SK-N-SH treated with all-trans-retinoic acid at 6 μM for 48 hours (cell line): ENCODE results near the gene CYP19A1.
A peak's percentile ranks its signal among the peaks of the same experiment; 100 is the strongest.
"Not testable (repeated sequence)": the region's sequence is repeated elsewhere in the genome, so short reads cannot be mapped to it uniquely, and the experiment has no call there.

Source experiments
- ATAC-seq: fragments of 200-7000 bp; cut with Tn5 transposase; 3 replicates; pipeline ENCODE4 v1.9.1; 2020; ENCODE audit warnings: mild to moderate bottlenecking, moderate library complexity
- BACH2 ChIP-seq: fragments of 250-450 bp; sonication (Bioruptor Pico); IDR thresholded peaks from 2 replicates; pipeline ENCODE4 v1.9.0; 2021; ENCODE audit warnings: mild to moderate bottlenecking, borderline replicate concordance
- CSDC2 ChIP-seq: fragments of 250-450 bp; sonication (Bioruptor Pico); IDR thresholded peaks from 2 replicates; pipeline ENCODE4 v1.5.0; 2020; ENCODE audit warnings: mild to moderate bottlenecking, moderate library complexity
- ESRRG ChIP-seq: fragments of 250-450 bp; sonication (Bioruptor Pico); IDR thresholded peaks from 2 replicates; pipeline ENCODE4 v1.6.1; 2021; ENCODE audit warnings: mild to moderate bottlenecking
- GLIS3 ChIP-seq: fragments of 250-450 bp; sonication (Bioruptor Pico); IDR thresholded peaks from 2 replicates; pipeline ENCODE4 v1.5.0; 2020; ENCODE audit warnings: mild to moderate bottlenecking, moderate library complexity
- ISL1 ChIP-seq: fragments of 250-450 bp; sonication (Bioruptor Pico); IDR thresholded peaks from 2 replicates; pipeline ENCODE4 v2.1.2; 2022; ENCODE audit warnings: mild to moderate bottlenecking, moderate library complexity
- OSR1 ChIP-seq: fragments of 250-450 bp; sonication (Bioruptor Pico); IDR thresholded peaks from 2 replicates; pipeline ENCODE4 v1.8.0; 2022; ENCODE audit warnings: moderate library complexity, mild to moderate bottlenecking, inconsistent platforms
- PPARA ChIP-seq: fragments of 250-450 bp; sonication (Bioruptor Pico); IDR thresholded peaks from 2 replicates; pipeline ENCODE4 v1.5.0; 2020; ENCODE audit warnings: mild to moderate bottlenecking, borderline replicate concordance
- RARB ChIP-seq: fragments of 250-450 bp; sonication (Bioruptor Pico); IDR thresholded peaks from 2 replicates; pipeline ENCODE4 v1.8.0; 2021; ENCODE audit warnings: mild to moderate bottlenecking, moderate library complexity
- SNAI2 ChIP-seq: fragments of 250-450 bp; sonication (Bioruptor Pico); IDR thresholded peaks from 2 replicates; pipeline ENCODE4 v1.5.0; 2020; ENCODE audit warnings: mild to moderate bottlenecking, moderate library complexity
- TCF4 ChIP-seq: fragments of 250-450 bp; sonication (Bioruptor Pico); IDR thresholded peaks from 2 replicates; pipeline ENCODE4 v1.8.0; 2021; ENCODE audit warnings: mild to moderate bottlenecking, moderate library complexity, borderline replicate concordance
- TOX ChIP-seq: fragments of 250-450 bp; sonication (Bioruptor Pico); IDR thresholded peaks from 2 replicates; pipeline ENCODE4 v1.8.0; 2021; ENCODE audit warnings: mild to moderate bottlenecking, moderate library complexity, borderline replicate concordance
- ZC3H10 ChIP-seq: fragments of 250-450 bp; sonication (Bioruptor Pico); IDR thresholded peaks from 2 replicates; pipeline ENCODE4 v1.5.1; 2021; ENCODE audit warnings: mild to moderate bottlenecking, moderate library complexity
- ZFP3 ChIP-seq: fragments of 250-450 bp; sonication (Bioruptor Pico); IDR thresholded peaks from 2 replicates; pipeline ENCODE4 v1.5.0; 2020; ENCODE audit warnings: mild to moderate bottlenecking, moderate library complexity
- ZFP30 ChIP-seq: fragments of 450-650 bp; formaldehyde crosslinking; IDR thresholded peaks from 2 replicates; pipeline ENCODE4 v1.5.0; 2022; ENCODE audit warnings: mild to moderate bottlenecking, moderate library complexity
- ZNF565 ChIP-seq: fragments of 450-650 bp; formaldehyde crosslinking; conservative IDR thresholded peaks from 2 replicates; pipeline ENCODE4 v1.5.0; 2020; ENCODE audit warnings: low read depth, mild to moderate bottlenecking, moderate library complexity
- ZNF70 ChIP-seq: fragments of 450-650 bp; formaldehyde crosslinking; IDR thresholded peaks from 2 replicates; pipeline ENCODE4 v1.5.0; 2020; ENCODE audit warnings: mild to moderate bottlenecking, moderate library complexity
- ZNF8 ChIP-seq: fragments of 450-650 bp; formaldehyde crosslinking; IDR thresholded peaks from 2 replicates; pipeline ENCODE4 v1.5.0; 2020; ENCODE audit warnings: mild to moderate bottlenecking, moderate library complexity
- TF ChIP-seq, protein P1 (sequence below): fragments of 250-450 bp; sonication (Bioruptor Pico); IDR thresholded peaks from 2 replicates; pipeline ENCODE4 v1.5.1; 2021; ENCODE audit warnings: mild to moderate bottlenecking, moderate library complexity
- TF ChIP-seq, protein P2 (sequence below): fragments of 250-450 bp; sonication (Bioruptor Pico); IDR thresholded peaks from 2 replicates; pipeline ENCODE4 v1.5.0; 2020; ENCODE audit warnings: mild to moderate bottlenecking, moderate library complexity
- TF ChIP-seq, protein P3 (sequence below): fragments of 250-450 bp; sonication (Bioruptor Pico); IDR thresholded peaks from 2 replicates; pipeline ENCODE4 v1.8.0; 2021; ENCODE audit warnings: low read depth, mild to moderate bottlenecking, moderate library complexity, borderline replicate concordance
- TF ChIP-seq, protein P4 (sequence below): fragments of 250-450 bp; sonication (Bioruptor Pico); IDR thresholded peaks from 2 replicates; pipeline ENCODE4 v1.8.0; 2020; ENCODE audit warnings: mild to moderate bottlenecking, moderate library complexity, borderline replicate concordance

CYP19A1 gene

DNA sequence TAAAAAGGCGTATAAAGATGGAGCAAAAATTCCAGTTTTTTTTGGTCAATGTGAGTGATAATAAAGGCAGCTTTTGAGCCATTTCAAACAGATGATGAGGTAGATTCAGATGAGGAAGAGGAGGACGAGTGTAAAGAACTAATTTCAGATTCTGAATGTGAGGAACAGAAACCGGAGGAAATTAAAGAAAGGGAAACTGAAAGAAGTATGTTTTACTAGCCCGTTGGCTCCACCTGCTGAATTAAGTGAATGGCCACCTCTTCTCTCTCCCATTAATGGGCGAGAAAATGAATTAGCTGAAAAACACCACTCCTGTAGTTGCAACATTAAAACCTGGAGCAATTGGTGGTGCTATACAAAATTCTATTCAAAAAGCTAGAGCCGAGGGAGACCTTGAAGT lies 55.4 kb downstream of the CYP19A1 start:
- TF ChIP-seq ESRRG (CRISPR knock-in tag) (no peak), OSR1 (no peak), ZNF70 (CRISPR knock-in tag) (no peak), PPARA (CRISPR knock-in tag) (no peak), ZC3H10 (no peak), ZNF8 (no peak), ZFP30 (no peak), RARB (CRISPR knock-in tag) (no peak), ISL1 (CRISPR knock-in tag) (no peak), ZNF565 (CRISPR knock-in tag) (no peak), CSDC2 (CRISPR knock-in tag) (no peak), TCF4 (CRISPR knock-in tag) (no peak)
- TF ChIP-seq, protein P1, sequence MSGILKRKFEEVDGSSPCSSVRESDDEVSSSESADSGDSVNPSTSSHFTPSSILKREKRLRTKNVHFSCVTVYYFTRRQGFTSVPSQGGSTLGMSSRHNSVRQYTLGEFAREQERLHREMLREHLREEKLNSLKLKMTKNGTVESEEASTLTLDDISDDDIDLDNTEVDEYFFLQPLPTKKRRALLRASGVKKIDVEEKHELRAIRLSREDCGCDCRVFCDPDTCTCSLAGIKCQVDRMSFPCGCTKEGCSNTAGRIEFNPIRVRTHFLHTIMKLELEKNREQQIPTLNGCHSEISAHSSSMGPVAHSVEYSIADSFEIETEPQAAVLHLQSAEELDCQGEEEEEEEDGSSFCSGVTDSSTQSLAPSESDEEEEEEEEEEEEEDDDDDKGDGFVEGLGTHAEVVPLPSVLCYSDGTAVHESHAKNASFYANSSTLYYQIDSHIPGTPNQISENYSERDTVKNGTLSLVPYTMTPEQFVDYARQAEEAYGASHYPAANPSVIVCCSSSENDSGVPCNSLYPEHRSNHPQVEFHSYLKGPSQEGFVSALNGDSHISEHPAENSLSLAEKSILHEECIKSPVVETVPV (CRISPR knock-in tag), result no peak
- TF ChIP-seq, protein P2, sequence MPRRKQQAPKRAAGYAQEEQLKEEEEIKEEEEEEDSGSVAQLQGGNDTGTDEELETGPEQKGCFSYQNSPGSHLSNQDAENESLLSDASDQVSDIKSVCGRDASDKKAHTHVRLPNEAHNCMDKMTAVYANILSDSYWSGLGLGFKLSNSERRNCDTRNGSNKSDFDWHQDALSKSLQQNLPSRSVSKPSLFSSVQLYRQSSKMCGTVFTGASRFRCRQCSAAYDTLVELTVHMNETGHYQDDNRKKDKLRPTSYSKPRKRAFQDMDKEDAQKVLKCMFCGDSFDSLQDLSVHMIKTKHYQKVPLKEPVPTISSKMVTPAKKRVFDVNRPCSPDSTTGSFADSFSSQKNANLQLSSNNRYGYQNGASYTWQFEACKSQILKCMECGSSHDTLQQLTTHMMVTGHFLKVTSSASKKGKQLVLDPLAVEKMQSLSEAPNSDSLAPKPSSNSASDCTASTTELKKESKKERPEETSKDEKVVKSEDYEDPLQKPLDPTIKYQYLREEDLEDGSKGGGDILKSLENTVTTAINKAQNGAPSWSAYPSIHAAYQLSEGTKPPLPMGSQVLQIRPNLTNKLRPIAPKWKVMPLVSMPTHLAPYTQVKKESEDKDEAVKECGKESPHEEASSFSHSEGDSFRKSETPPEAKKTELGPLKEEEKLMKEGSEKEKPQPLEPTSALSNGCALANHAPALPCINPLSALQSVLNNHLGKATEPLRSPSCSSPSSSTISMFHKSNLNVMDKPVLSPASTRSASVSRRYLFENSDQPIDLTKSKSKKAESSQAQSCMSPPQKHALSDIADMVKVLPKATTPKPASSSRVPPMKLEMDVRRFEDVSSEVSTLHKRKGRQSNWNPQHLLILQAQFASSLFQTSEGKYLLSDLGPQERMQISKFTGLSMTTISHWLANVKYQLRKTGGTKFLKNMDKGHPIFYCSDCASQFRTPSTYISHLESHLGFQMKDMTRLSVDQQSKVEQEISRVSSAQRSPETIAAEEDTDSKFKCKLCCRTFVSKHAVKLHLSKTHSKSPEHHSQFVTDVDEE, result no peak
- TF ChIP-seq, protein P3, sequence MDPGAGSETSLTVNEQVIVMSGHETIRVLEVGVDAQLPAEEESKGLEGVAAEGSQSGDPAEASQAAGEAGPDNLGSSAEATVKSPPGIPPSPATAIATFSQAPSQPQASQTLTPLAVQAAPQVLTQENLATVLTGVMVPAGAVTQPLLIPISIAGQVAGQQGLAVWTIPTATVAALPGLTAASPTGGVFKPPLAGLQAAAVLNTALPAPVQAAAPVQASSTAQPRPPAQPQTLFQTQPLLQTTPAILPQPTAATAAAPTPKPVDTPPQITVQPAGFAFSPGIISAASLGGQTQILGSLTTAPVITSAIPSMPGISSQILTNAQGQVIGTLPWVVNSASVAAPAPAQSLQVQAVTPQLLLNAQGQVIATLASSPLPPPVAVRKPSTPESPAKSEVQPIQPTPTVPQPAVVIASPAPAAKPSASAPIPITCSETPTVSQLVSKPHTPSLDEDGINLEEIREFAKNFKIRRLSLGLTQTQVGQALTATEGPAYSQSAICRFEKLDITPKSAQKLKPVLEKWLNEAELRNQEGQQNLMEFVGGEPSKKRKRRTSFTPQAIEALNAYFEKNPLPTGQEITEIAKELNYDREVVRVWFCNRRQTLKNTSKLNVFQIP (CRISPR knock-in tag), result no peak
- TF ChIP-seq, protein P4, sequence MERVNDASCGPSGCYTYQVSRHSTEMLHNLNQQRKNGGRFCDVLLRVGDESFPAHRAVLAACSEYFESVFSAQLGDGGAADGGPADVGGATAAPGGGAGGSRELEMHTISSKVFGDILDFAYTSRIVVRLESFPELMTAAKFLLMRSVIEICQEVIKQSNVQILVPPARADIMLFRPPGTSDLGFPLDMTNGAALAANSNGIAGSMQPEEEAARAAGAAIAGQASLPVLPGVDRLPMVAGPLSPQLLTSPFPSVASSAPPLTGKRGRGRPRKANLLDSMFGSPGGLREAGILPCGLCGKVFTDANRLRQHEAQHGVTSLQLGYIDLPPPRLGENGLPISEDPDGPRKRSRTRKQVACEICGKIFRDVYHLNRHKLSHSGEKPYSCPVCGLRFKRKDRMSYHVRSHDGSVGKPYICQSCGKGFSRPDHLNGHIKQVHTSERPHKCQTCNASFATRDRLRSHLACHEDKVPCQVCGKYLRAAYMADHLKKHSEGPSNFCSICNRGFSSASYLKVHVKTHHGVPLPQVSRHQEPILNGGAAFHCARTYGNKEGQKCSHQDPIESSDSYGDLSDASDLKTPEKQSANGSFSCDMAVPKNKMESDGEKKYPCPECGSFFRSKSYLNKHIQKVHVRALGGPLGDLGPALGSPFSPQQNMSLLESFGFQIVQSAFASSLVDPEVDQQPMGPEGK (CRISPR knock-in tag), result no peak
- ATAC-seq, result no peak

DNA sequence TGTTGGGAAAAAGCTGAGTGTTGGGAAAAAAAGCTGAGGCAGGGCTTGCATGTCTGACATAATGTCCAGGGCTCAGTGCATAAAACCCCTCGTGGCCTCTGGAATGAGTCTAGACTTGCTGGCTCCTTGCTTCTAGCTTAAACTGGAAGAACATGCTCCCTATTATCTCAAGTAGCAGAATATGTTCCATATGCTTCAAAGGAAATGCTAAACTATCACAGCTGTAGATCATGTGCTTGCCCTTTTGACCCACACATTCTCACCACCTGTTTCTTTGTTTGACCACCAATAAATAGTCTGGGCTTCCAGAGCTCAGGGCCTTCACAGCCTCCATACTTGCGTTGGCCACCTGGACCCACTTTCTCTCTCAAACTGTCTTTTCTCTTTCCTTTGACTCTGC lies 56.2 kb downstream of the CYP19A1 start:
- not testable (repeated sequence) for ATAC-seq

DNA sequence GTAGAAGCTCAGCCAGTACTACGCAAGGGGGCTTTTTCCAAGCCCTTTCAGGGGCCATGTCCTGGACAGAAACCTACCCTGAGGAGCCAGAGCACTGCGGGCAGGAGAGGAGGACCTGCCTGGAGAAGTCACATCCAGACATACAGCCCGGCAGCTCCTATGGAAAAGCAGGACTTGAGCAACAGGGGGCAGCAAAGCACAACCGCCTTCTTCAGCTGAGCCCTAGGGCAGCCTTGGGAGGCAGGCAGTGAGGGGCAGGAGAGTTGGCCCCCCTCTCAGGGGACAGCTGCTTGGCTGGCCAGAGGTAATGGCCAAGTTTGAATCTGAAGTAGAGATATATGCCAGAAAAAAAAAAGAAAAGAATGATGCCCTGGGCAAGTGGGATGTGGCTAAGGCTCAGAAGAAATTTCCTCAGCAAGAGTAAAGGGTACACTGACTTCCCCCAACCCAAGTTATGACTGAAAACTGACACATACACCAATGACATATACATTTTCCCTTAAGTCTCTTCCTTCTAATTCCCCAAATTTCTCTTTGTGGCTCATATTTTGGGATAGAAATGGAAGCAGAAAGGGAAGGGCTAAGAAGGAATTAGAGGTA lies 56.9 kb downstream of the CYP19A1 start:
- TF ChIP-seq ZC3H10 (no peak), SNAI2 (CRISPR knock-in tag) (no peak), BACH2 (CRISPR knock-in tag) (no peak), ZNF70 (CRISPR knock-in tag) (no peak), ZFP3 (CRISPR knock-in tag) (no peak), TOX (CRISPR knock-in tag) (no peak), PPARA (CRISPR knock-in tag) (no peak), GLIS3 (no peak), TCF4 (CRISPR knock-in tag) (no peak), RARB (CRISPR knock-in tag) (no peak)
- TF ChIP-seq, protein P2, result no peak
- TF ChIP-seq, protein P4 (CRISPR knock-in tag), result no peak
- TF ChIP-seq, protein P1 (CRISPR knock-in tag), result no peak
- TF ChIP-seq, protein P3 (CRISPR knock-in tag), result no peak
- ATAC-seq, result peak; percentile 89
